ENCODE data around the gene USP37.

USP37 gene

DNA sequence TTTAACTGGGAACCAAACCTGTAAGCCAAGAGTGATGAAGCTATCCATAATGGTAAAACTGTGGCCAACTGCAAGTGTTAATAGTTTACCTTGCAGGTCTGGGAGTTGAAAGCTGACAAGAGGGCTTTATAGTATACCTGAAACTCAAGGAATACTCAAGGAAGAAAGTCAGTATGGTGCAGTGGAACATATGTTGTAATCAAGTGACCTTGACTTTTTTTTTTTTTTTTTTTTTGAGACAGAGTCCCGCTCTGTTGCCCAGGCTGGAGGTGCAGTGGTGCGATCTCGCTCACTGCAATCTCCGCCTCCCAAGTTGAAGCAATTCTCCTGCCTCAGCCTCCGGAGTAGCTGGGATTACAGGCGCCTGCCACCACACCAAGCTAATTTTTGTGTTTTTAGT is 121.6 kb downstream of the USP37 start:
- no peak for DNase-seq (ENCODE audit: low read depth in 2 of 2)
- TF ChIP-seq, protein P1, sequence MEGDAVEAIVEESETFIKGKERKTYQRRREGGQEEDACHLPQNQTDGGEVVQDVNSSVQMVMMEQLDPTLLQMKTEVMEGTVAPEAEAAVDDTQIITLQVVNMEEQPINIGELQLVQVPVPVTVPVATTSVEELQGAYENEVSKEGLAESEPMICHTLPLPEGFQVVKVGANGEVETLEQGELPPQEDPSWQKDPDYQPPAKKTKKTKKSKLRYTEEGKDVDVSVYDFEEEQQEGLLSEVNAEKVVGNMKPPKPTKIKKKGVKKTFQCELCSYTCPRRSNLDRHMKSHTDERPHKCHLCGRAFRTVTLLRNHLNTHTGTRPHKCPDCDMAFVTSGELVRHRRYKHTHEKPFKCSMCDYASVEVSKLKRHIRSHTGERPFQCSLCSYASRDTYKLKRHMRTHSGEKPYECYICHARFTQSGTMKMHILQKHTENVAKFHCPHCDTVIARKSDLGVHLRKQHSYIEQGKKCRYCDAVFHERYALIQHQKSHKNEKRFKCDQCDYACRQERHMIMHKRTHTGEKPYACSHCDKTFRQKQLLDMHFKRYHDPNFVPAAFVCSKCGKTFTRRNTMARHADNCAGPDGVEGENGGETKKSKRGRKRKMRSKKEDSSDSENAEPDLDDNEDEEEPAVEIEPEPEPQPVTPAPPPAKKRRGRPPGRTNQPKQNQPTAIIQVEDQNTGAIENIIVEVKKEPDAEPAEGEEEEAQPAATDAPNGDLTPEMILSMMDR (IDR thresholded peaks at IDR 0.05; ENCODE audit: low read depth, low read length) = no peak
- H3K4me3 ChIP-seq (replicated peaks in 1 of 2; ENCODE audit: low read depth in 2 of 2, low read length in 2 of 2) = no peak overlapping the region

DNA sequence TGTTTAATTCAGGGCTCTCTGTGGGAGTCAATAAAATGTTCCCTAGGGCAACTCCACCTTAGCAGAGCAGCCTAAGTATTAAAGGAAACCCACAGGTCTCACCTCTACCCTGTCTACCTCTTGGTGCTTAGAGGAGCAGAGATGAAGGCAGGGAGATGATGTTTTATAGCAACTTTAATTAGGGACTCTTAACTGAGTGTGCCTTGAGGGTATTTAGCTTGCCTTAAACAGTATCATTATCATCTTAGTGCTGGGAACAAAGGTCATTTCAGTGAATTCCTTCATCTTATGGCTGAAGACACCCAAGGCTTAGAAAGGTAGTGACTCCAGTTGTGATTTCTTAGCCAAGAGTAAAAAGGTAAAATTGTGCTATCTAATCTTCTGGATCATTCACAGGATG is 122.5 kb downstream of the USP37 start:
- no peak overlapping the region for H3K4me3 ChIP-seq (replicated peaks in 1 of 2; ENCODE audit: low read depth in 2 of 2, low read length in 2 of 2)
- TF ChIP-seq, protein P1 (IDR thresholded peaks at IDR 0.05; ENCODE audit: low read depth, low read length) = no peak
- DNase-seq (ENCODE audit: low read depth in 2 of 2) = no peak

DNA sequence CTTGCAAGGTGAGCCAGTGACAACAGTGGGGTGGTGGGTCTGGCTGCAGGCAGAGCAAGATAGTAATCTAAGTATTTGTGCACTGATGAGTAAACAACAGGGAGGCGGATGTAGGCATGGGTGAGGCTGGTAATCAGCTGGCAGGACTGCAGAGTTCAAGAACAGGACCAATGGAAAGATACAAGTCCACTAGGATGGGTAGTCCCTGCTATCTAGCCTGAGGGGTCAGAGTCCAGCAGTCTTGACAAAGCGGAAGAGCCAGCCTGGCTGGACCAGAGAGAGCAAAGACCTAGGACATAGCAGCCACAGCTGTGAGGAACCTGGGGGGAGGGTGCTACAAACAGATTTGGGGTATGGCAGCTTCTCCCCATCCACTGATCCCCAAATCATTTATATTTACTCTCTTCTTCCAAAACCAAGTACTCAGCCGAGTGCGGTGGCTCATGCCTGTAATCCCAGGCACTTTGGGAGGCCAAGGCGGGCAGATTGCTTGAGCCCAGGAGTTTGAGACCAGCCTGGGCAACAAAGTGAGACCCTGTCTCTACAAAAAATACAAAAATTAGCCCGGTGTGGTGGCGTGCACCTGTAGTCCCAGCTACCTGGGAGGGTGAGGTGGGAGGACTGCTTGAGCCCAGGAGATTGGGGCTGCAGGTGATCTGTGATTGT is 123.3 kb downstream of the USP37 start:
- no peak for DNase-seq (ENCODE audit: low read depth in 2 of 2)
- TF ChIP-seq, protein P1 (IDR thresholded peaks at IDR 0.05; ENCODE audit: low read depth, low read length) = no peak
- no peak overlapping the region for H3K4me3 ChIP-seq (replicated peaks in 1 of 2; ENCODE audit: low read depth in 2 of 2, low read length in 2 of 2)

DNA sequence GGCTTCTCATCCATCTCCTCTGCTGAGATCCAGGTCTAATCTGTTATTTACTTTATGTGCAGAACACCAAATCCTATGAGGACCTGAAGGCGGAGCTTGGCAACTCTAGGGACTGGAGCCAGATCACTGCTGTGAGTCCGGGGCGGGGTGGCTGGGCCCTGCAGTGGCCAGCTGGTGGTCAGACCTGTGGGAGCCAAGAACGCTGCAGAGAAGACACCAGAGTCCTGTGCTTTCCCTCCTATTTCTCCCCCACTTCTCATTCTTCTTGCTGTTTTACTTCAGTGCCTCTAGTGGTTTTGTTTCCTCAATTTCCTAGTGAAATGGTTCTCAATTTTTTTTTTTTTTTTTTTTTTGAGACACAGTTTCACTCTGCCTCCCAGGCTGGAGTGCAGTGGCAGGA is 129.6 kb downstream of the USP37 start:
- DNase-seq (ENCODE audit: low read depth in 2 of 2) = peak in 1 of 2 donors; percentile 21
- H3K4me3 ChIP-seq (replicated peaks in 1 of 2; ENCODE audit: low read depth in 2 of 2, low read length in 2 of 2) = no peak overlapping the region
- TF ChIP-seq, protein P1 (IDR thresholded peaks at IDR 0.05; ENCODE audit: low read depth, low read length) = no peak

DNA sequence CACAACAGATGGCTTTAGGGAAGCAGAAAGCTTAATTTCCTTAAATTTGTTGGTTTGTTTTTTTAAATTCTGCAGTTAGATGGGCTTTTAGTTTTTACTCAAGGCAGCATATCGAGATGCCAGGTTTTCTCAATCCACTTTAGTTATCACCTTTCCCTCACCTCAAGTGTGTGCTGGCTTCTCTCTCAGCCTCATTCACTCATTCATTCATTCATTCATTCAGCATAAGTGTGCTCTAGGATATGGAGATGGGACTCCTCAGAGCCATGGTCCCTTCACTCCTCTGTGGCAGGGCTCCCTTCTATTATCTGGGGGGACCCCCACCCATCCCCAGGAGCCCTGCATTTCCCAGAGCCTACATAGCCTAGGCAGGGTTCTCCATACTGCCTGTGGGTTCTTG is 130.2 kb downstream of the USP37 start:
- H3K4me3 ChIP-seq (replicated peaks in 1 of 2; ENCODE audit: low read depth in 2 of 2, low read length in 2 of 2) = no peak overlapping the region
- no peak for DNase-seq (ENCODE audit: low read depth in 2 of 2)
- TF ChIP-seq, protein P1 (IDR thresholded peaks at IDR 0.05; ENCODE audit: low read depth, low read length) = no peak

DNA sequence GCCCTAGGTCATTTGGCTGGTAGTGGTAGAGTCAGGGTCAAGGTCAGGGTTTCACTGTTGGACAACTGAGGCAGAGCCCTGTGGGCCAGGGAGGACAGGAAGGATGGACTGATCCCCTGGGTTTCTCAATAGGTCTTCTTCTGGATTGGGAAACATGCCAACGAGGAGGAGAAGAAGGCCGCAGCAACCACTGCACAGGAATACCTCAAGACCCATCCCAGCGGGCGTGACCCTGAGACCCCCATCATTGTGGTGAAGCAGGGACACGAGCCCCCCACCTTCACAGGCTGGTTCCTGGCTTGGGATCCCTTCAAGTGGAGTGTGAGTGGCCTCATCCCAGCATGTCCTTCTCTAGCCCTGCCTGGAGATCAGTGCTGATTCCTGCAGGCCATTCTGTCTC is 131.2 kb downstream of the USP37 start:
- no peak overlapping the region for H3K4me3 ChIP-seq (replicated peaks in 1 of 2; ENCODE audit: low read depth in 2 of 2, low read length in 2 of 2)
- TF ChIP-seq, protein P1 (IDR thresholded peaks at IDR 0.05; ENCODE audit: low read depth, low read length) = no peak
- DNase-seq (ENCODE audit: low read depth in 2 of 2) = no peak
